HepG2 (cell line): ENCODE data around the gene MYO3B. TPM values are rescaled to one million over a fixed set of nuclear protein-coding genes. Genes with fewer than 3 reads are reported as not detected.

Experiments
- ATAC-seq: fragments of 200-7000 bp; cut with Tn5 transposase; 3 replicates; pipeline ENCODE4 v1.9.1; 2020; ENCODE audit warnings: mild to moderate bottlenecking, moderate library complexity
- BruUV-seq: library from RNA; stranded (reverse); fragments of 400-500 nt; replicated peaks from 2 replicates; lab custom pipeline; 2021; lab: Mats Ljungman, UMichigan
- CTCF ChIA-PET: fragments of 300-600 bp; formaldehyde crosslinking; extraction: SDS; loops from one replicate; lab custom pipeline; 2021; ENCODE audit warnings: low total read pairs, inconsistent platforms, low intra/inter-chr PET ratio; lab: Yijun Ruan, JAX
- POLR2A ChIA-PET: fragments of 350-600 bp; sonication (Branson Sonifier 250); formaldehyde crosslinking; loops from one replicate; lab custom pipeline; 2020; ENCODE audit warnings: antibody characterized with exemption, inconsistent platforms; lab: Yijun Ruan, JAX
- DNase-seq: peaks from one replicate; pipeline ENCODE4 v3.0.0-alpha.2; 2015; ENCODE audit warnings: low spot score
- FAIRE-seq: peaks from 3 replicates; lab custom pipeline; 2011; peaks lifted over from hg19 to GRCh38; lab: Jason Lieb, UNC
- H2AFZ ChIP-seq: one replicate; pipeline ENCODE4 v1.6.1; 2011; ENCODE audit warnings: low read length, inconsistent platforms
- H3K27ac ChIP-seq: fragments of 300-600 bp; 3 replicates; pipeline ENCODE4 v1.8.0; 2011; ENCODE audit warnings: mixed run types, mild to moderate bottlenecking, mixed read lengths, low read length, inconsistent platforms; ENCODE audit not compliant: insufficient read depth; ENCODE audit errors: extremely low read length
- H3K27me3 ChIP-seq, 2 experiments: fragments of 200-600 bp in 1 of 2; 2 replicates in 1 of 2; 3 replicates in 1 of 2; pipeline versions ENCODE4 v1.6.0 to v1.8.0; 2011; ENCODE audit warnings: low read length in 2 of 2, mild to moderate bottlenecking in 2 of 2, moderate library complexity in 2 of 2, inconsistent platforms in 1 of 2; ENCODE audit not compliant: insufficient read depth in 2 of 2, control insufficient read depth in 1 of 2
- H3K36me3 ChIP-seq, 2 experiments: fragments of 200-600 bp in 1 of 2; replicated peaks in 1 of 2; 2 replicates in 1 of 2; 3 replicates in 1 of 2; pipeline versions ENCODE4 v1.5.1 to v1.8.0; 2011; ENCODE audit warnings: low read length in 2 of 2, inconsistent platforms in 1 of 2; ENCODE audit not compliant: insufficient read depth in 2 of 2, control insufficient read depth in 1 of 2
- H3K4me1 ChIP-seq: 2 replicates; pipeline ENCODE4 v1.5.1; 2012; ENCODE audit warnings: low read length, inconsistent platforms; ENCODE audit not compliant: insufficient read depth
- H3K4me2 ChIP-seq: 2 replicates; pipeline ENCODE4 v1.6.0; 2011; ENCODE audit warnings: low read depth, low read length, inconsistent platforms
- H3K4me3 ChIP-seq, 3 experiments: fragments of 200-600 bp in 1 of 3; sonication (generic), shearing (Covaris generic) in 1 of 3; replicated peaks in 1 of 3; 2 replicates each; pipeline ENCODE4 v1.5.1; 2011 to 2016; ENCODE audit warnings: low read length in 3 of 3, inconsistent platforms in 2 of 3, low read depth in 2 of 3, mild to moderate bottlenecking in 2 of 3, control low read depth in 1 of 3, mixed read lengths in 1 of 3; ENCODE audit not compliant: insufficient read depth in 1 of 3
- H3K79me2 ChIP-seq: one replicate; pipeline ENCODE4 v1.6.1; 2011; ENCODE audit warnings: low read length, inconsistent platforms; ENCODE audit not compliant: insufficient read depth
- H3K9ac ChIP-seq: 2 replicates; pipeline ENCODE4 v1.6.0; 2011; ENCODE audit warnings: mild to moderate bottlenecking, low read depth, low read length, inconsistent platforms; ENCODE audit not compliant: insufficient read depth
- H3K9me3 ChIP-seq: 2 replicates; pipeline ENCODE4 v1.5.1; 2012; ENCODE audit warnings: mild to moderate bottlenecking, low read length
- H4K20me1 ChIP-seq: 2 replicates; pipeline ENCODE4 v1.6.0; 2011; ENCODE audit warnings: inconsistent platforms, mild to moderate bottlenecking, low read length, moderate library complexity; ENCODE audit not compliant: insufficient read depth
- ARNT ChIP-seq: fragments of 450-650 bp; IDR thresholded peaks from 2 replicates; pipeline ENCODE4 v1.6.1; 2017
- HDAC1 ChIP-seq: sonication (generic); formaldehyde crosslinking; IDR thresholded peaks from 2 replicates; pipeline ENCODE4 v1.5.1; 2020; ENCODE audit warnings: mild to moderate bottlenecking, missing genetic modification reagents
- HMGA1 ChIP-seq: sonication (generic); formaldehyde crosslinking; conservative IDR thresholded peaks from 2 replicates; pipeline ENCODE4 v1.4.0; 2020; ENCODE audit warnings: missing genetic modification reagents
- IKZF1 ChIP-seq: fragments of 450-650 bp; IDR thresholded peaks from 2 replicates; pipeline ENCODE4 v1.7.1; 2016
- MAF1 ChIP-seq: sonication (generic); formaldehyde crosslinking; IDR thresholded peaks from 2 replicates; pipeline ENCODE4 v1.5.0; 2020; ENCODE audit warnings: missing genetic modification reagents, borderline replicate concordance
- ZBTB1 ChIP-seq: sonication (generic); formaldehyde crosslinking; IDR thresholded peaks from 2 replicates; pipeline ENCODE4 v1.4.0; 2020; ENCODE audit warnings: missing genetic modification reagents, borderline replicate concordance
- ZNF232 ChIP-seq: sonication (generic); formaldehyde crosslinking; IDR thresholded peaks from 2 replicates; pipeline ENCODE4 v1.4.0; 2020; ENCODE audit warnings: missing genetic modification reagents, borderline replicate concordance
- ZNF24 ChIP-seq: fragments of 450-650 bp; IDR thresholded peaks from 2 replicates; pipeline ENCODE4 v1.6.1; 2017; ENCODE audit warnings: antibody characterized with exemption, mild to moderate bottlenecking
- ZNF552 ChIP-seq: sonication (generic); formaldehyde crosslinking; IDR thresholded peaks from 2 replicates; pipeline ENCODE4 v1.9.0; 2022; ENCODE audit warnings: missing genetic modification reagents, mild to moderate bottlenecking, borderline replicate concordance
- ZNF556 ChIP-seq: sonication (generic); formaldehyde crosslinking; IDR thresholded peaks from 2 replicates; pipeline ENCODE4 v1.4.0; 2020; ENCODE audit warnings: mild to moderate bottlenecking, missing genetic modification reagents, borderline replicate concordance
- WGBS: methylation state at CpG from one replicate; pipeline ENCODE4 v1.1.6; 2017; ENCODE audit warnings: low lambda C conversion rate; 5-methylcytosine and 5-hydroxymethylcytosine counted together
- in situ Hi-C: cut with HindIII; loops from 2 replicates; pipeline ENCODE4 v1.10.0; 2017; ENCODE audit warnings: low pct_unique_long_range_greater_than_20kb; ENCODE audit not compliant: extremely low pct_ligation_motif_present
- intact Hi-C: fragments of 100-400 bp; cut with micrococcal nuclease; formaldehyde crosslinking; loops from one replicate; pipeline ENCODE4 v1.10.0; 2022; ENCODE audit not compliant: unreplicated experiment
- polyA plus RNA-seq, 8 experiments: library from polyadenylated mRNA; depleted of rRNA in 3 of 8; stranded (reverse) in 7 of 8; unstranded in 1 of 8; fragments of >200 nt; fragmentation: Illumina TruSeq in 4 of 8; extraction: Trizol in 4 of 8; gene quantifications; 2 replicates each; pipeline versions ENCODE4 v1.2.1 to v1.2.3, GENCODE V29; 2011 to 2016; ENCODE audit warnings: low read depth in 4 of 8, missing spikeins in 1 of 8, mixed read lengths in 1 of 8; ENCODE audit not compliant: insufficient read depth in 1 of 8
- total RNA-seq, 5 experiments: library from RNA; depleted of rRNA; stranded (reverse); fragments of >200 nt; fragmentation: Illumina TruSeq; extraction: Trizol; gene quantifications; 2 replicates each; pipeline ENCODE4 v1.2.3, GENCODE V29; 2016; ENCODE audit warnings: low read depth in 1 of 5
- TF ChIP-seq, protein P1 (sequence below): IDR thresholded peaks from 2 replicates; pipeline ENCODE4 v1.4.0; 2020; ENCODE audit warnings: mild to moderate bottlenecking, missing genetic modification reagents
- TF ChIP-seq, protein P2 (sequence below): sonication (generic); formaldehyde crosslinking; conservative IDR thresholded peaks from 2 replicates; pipeline ENCODE4 v1.4.0; 2020; ENCODE audit warnings: mild to moderate bottlenecking, missing genetic modification reagents, moderate library complexity

MYO3B gene
- total and polyA plus RNA-seq, 2 of the 13 experiments (the other 11 are each of a cell fraction or from before 2014, with no cell fraction given) = 0.01 TPM; not detected in 1

DNA sequence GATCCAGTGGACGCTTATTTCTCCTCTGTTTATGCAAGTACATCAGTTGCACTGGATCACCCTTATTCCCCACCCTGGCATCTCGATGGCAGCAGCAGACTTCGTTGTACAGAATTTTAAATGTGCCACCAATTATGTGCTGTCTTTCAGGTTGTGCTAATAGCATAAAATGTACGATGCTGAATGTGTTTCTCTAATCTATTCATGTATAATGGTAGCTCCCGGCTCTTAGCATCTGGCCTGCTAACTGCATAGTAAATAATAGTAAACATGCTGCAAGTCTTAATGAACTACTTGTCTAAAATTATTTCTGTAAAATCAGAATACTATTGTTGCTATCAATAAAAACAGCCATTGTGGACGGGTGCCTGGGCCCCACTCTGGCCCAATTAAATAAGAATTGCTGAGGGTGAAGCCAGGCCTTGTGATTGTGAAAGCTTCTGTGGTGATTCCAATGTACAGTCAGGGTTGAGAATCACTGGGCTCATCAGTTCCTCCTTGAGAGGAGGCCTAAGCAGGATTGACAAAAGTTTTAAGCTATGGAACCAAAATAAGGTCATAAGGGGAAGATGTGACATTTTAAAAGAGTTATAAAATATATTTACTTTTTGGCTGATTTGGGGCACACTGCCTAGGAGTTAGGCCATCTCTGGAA is 14.4 kb upstream of the MYO3B start:
- Histone ChIP-seq H3K9ac (no peak overlapping the region), H3K4me1 (no peaks in the 10 kb centered on the region), H3K9me3 (no peaks in the 10 kb centered on the region), H3K27me3 (peaks cover 0 to 25% of the 10 kb centered on the region in 2 experiments; a peak in 2 of 5 replicates), H3K27ac (no peak overlapping the region), H3K4me3 (no peak overlapping the region), H3K4me2 (no peak overlapping the region), H2AFZ (no peak overlapping the region), H3K79me2 (no peaks in the 10 kb centered on the region), H4K20me1 (no peaks in the 10 kb centered on the region), H3K36me3 (no peaks in the 10 kb centered on the region)
- ChIA-PET POLR2A (no interaction called here), CTCF (no interaction called here)
- FAIRE-seq (no peak), ATAC-seq (no peak), DNase-seq (no peak)
- WGBS = 18% methylated on average over 6 of the region's 6 CpGs
- in situ Hi-C loops (no loop called here), intact Hi-C loops (no loop called here)
- no TSS peak for BruUV-seq
- TF ChIP-seq HMGA1 (CRISPR knock-in tag) = no peak
- TF ChIP-seq MAF1 (CRISPR knock-in tag) = no peak
- no peak for TF ChIP-seq IKZF1

GRCh38 chr2:170165129-170165528 is 12.8 kb upstream of the MYO3B start:
- FAIRE-seq (no peak), ATAC-seq (no peak), DNase-seq (no peak)
- ChIA-PET CTCF (no interaction called here), POLR2A (no interaction called here)
- H3K27me3 ChIP-seq = peaks cover 0 to 26% of the 10 kb centered on the region in 2 experiments; a peak in 2 of 5 replicates
- H2AFZ ChIP-seq = no peak overlapping the region
- no peak overlapping the region for H3K9ac ChIP-seq
- intact Hi-C loops (no loop called here), in situ Hi-C loops (no loop called here)
- H3K4me2 ChIP-seq = 0 out of 2 replicates have a peak overlapping the region, but pooled peaks have one; percentile 1
- H3K4me1 ChIP-seq = no peaks in the 10 kb centered on the region
- no peaks in the 10 kb centered on the region for H3K36me3 ChIP-seq
- H3K4me3 ChIP-seq = no peak overlapping the region
- WGBS = 3% methylated on average over 2 of the region's 2 CpGs
- BruUV-seq = no TSS peak
- no peaks in the 10 kb centered on the region for H3K79me2 ChIP-seq
- H4K20me1 ChIP-seq = no peaks in the 10 kb centered on the region
- H3K27ac ChIP-seq = no peak overlapping the region
- no peaks in the 10 kb centered on the region for H3K9me3 ChIP-seq
- TF ChIP-seq, protein P1, sequence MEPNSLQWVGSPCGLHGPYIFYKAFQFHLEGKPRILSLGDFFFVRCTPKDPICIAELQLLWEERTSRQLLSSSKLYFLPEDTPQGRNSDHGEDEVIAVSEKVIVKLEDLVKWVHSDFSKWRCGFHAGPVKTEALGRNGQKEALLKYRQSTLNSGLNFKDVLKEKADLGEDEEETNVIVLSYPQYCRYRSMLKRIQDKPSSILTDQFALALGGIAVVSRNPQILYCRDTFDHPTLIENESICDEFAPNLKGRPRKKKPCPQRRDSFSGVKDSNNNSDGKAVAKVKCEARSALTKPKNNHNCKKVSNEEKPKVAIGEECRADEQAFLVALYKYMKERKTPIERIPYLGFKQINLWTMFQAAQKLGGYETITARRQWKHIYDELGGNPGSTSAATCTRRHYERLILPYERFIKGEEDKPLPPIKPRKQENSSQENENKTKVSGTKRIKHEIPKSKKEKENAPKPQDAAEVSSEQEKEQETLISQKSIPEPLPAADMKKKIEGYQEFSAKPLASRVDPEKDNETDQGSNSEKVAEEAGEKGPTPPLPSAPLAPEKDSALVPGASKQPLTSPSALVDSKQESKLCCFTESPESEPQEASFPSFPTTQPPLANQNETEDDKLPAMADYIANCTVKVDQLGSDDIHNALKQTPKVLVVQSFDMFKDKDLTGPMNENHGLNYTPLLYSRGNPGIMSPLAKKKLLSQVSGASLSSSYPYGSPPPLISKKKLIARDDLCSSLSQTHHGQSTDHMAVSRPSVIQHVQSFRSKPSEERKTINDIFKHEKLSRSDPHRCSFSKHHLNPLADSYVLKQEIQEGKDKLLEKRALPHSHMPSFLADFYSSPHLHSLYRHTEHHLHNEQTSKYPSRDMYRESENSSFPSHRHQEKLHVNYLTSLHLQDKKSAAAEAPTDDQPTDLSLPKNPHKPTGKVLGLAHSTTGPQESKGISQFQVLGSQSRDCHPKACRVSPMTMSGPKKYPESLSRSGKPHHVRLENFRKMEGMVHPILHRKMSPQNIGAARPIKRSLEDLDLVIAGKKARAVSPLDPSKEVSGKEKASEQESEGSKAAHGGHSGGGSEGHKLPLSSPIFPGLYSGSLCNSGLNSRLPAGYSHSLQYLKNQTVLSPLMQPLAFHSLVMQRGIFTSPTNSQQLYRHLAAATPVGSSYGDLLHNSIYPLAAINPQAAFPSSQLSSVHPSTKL (CRISPR knock-in tag) = no peak
- no peak for TF ChIP-seq ARNT
- no peak for TF ChIP-seq ZBTB1
- TF ChIP-seq HDAC1 (CRISPR knock-in tag) = no peak
- TF ChIP-seq ZNF24 = no peak
- TF ChIP-seq ZNF552 = no peak
- TF ChIP-seq ZNF232 = no peak
- TF ChIP-seq ZNF556 = no peak
- TF ChIP-seq, protein P2, sequence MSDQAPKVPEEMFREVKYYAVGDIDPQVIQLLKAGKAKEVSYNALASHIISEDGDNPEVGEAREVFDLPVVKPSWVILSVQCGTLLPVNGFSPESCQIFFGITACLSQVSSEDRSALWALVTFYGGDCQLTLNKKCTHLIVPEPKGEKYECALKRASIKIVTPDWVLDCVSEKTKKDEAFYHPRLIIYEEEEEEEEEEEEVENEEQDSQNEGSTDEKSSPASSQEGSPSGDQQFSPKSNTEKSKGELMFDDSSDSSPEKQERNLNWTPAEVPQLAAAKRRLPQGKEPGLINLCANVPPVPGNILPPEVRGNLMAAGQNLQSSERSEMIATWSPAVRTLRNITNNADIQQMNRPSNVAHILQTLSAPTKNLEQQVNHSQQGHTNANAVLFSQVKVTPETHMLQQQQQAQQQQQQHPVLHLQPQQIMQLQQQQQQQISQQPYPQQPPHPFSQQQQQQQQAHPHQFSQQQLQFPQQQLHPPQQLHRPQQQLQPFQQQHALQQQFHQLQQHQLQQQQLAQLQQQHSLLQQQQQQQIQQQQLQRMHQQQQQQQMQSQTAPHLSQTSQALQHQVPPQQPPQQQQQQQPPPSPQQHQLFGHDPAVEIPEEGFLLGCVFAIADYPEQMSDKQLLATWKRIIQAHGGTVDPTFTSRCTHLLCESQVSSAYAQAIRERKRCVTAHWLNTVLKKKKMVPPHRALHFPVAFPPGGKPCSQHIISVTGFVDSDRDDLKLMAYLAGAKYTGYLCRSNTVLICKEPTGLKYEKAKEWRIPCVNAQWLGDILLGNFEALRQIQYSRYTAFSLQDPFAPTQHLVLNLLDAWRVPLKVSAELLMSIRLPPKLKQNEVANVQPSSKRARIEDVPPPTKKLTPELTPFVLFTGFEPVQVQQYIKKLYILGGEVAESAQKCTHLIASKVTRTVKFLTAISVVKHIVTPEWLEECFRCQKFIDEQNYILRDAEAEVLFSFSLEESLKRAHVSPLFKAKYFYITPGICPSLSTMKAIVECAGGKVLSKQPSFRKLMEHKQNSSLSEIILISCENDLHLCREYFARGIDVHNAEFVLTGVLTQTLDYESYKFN (CRISPR knock-in tag) = no peak
